Embryonic facial prominence (tissue), 1 donor: Measurements from ENCODE around the gene PLAAT5.
"Not testable (repeated sequence)": the region's sequence is repeated elsewhere in the genome, so short reads cannot be mapped to it uniquely, and the experiment has no call there.

Experiments used
- DNase-seq: peaks from one replicate; pipeline ENCODE4 v3.0.0-alpha.2; 2016; ENCODE audit errors: extremely low spot score

The PLAAT5 gene

GRCh38 chr11:63480039-63480438 lies 10.9 kb downstream of the PLAAT5 start:
- DNase-seq: no peak

GRCh38 chr11:63478896-63479295 lies 12.1 kb downstream of the PLAAT5 start:
- DNase-seq: peak; percentile 81

GRCh38 chr11:63476618-63477017 lies 14.3 kb downstream of the PLAAT5 start:
- DNase-seq: no peak

- no peak for DNase-seq
Measured at GRCh38 chr11:63472372-63472771, 18.6 kb downstream of the PLAAT5 start.

- no peak for DNase-seq
Measured at GRCh38 chr11:63470311-63470710, 20.7 kb downstream of the PLAAT5 start.

GRCh38 chr11:63462137-63462536 lies 28.8 kb downstream of the PLAAT5 start:
- no peak for DNase-seq

- no peak for DNase-seq
Measured at GRCh38 chr11:63459586-63459985, 31.4 kb downstream of the PLAAT5 start.

GRCh38 chr11:63448646-63449045 lies 42.3 kb downstream of the PLAAT5 start:
- DNase-seq: no peak

- DNase-seq: no peak
Measured at GRCh38 chr11:63445720-63446119, 45.2 kb downstream of the PLAAT5 start.

GRCh38 chr11:63445118-63445517 lies 45.8 kb downstream of the PLAAT5 start:
- DNase-seq: no peak

GRCh38 chr11:63444160-63444559 lies 46.8 kb downstream of the PLAAT5 start:
- DNase-seq: no peak

- DNase-seq: no peak
Measured at GRCh38 chr11:63443714-63444113, 47.3 kb downstream of the PLAAT5 start.

- DNase-seq: not testable (repeated sequence)
Measured at GRCh38 chr11:63435831-63436230, 55.1 kb downstream of the PLAAT5 start.

GRCh38 chr11:63435351-63435750 lies 55.6 kb downstream of the PLAAT5 start:
- DNase-seq: not testable (repeated sequence)

- DNase-seq: not testable (repeated sequence)
Measured at GRCh38 chr11:63430731-63431130, 60.2 kb downstream of the PLAAT5 start.

GRCh38 chr11:63427971-63428508 lies 62.9 kb downstream of the PLAAT5 start:
- DNase-seq: no peak

- DNase-seq: no peak
Measured at GRCh38 chr11:63417174-63417852, 73.7 kb downstream of the PLAAT5 start.
